ENCODE results near the gene CST5. TPM values are rescaled to one million over a fixed set of nuclear protein-coding genes. Genes with fewer than 3 reads are reported as not detected.

Gene CST5
- total and polyA plus RNA-seq, 10 donors = not detected

GRCh38 chr20:23826541-23827021 is 53.0 kb downstream of the CST5 start, which contains the start of gene CST2:
TSS of gene CST2 (minus strand) at chr20:23826729. CDS start at chr20:23826660, 69 bp downstream.
- 50 to 66% (median 60%) methylated on average over 4 of the region's 4 CpGs for WGBS, 5 donors
- no peak for DNase-seq

More at GRCh38 chr20:23826541-23827021, 53.0 kb downstream of the CST5 start, which contains the start of gene CST2:
- H3K4me1 ChIP-seq = no peaks in the 10 kb centered on the region
- H3K4me3 ChIP-seq = no peak within 1 kb of the TSS
- TF ChIP-seq POLR2A (IDR thresholded peaks at IDR 0.05) (no peak), POLR2AphosphoS5 (IDR thresholded peaks at IDR 0.05) (no peak), CTCF (IDR thresholded peaks at IDR 0.05 in 8 of 11, conservative IDR thresholded peaks at IDR 0.05 in 3 of 11) (no peak)
- peaks cover 0 to 13% (median 0%) of the 10 kb centered on the region in 7 donors for H3K27me3 ChIP-seq (replicated peaks in 1 of 7)
- no peaks in the 10 kb centered on the region for H3K36me3 ChIP-seq
- intact Hi-C loops (cut with DNase I; ENCODE audit: low total_unique reads) = no loop called here
- no peak within 1 kb of the TSS for H3K27ac ChIP-seq
- no peaks in the 10 kb centered on the region for H3K9me3 ChIP-seq

Other genes with a start within 250 kb of the CST5 start
- 1,000 to 10,000 TPM in 3 of 7 donors, 100 to 1,000 TPM in 4; 501 to 1,082 (median 830) TPM for gene CST3, start 241.8 kb downstream of the CST5 start, total RNA-seq
- 100 to 1,000 TPM; 199 to 272 (median 267) TPM for gene CST3, start 241.8 kb downstream of the CST5 start, polyA plus RNA-seq
- gene CST4, start 190.7 kb downstream of the CST5 start, total RNA-seq = not detected
- not detected for gene CST4, start 190.7 kb downstream of the CST5 start, polyA plus RNA-seq
- not detected for gene CST1, start 128.8 kb downstream of the CST5 start, total RNA-seq
- gene CST1, start 128.8 kb downstream of the CST5 start, polyA plus RNA-seq = not detected
- gene CST2, start 53.0 kb downstream of the CST5 start, total RNA-seq = not detected
- gene CST2, start 53.0 kb downstream of the CST5 start, polyA plus RNA-seq = under 1 TPM; 0.16 to 0.96 (median 0.50) TPM
- gene GGTLC1, start 109.0 kb upstream of the CST5 start, total RNA-seq = not detected
- gene GGTLC1, start 109.0 kb upstream of the CST5 start, polyA plus RNA-seq = not detected